HG02759 (cell line): ENCODE measurements around the gene KCP.
"Not testable (repeated sequence)": the region's sequence is repeated elsewhere in the genome, so short reads cannot be mapped to it uniquely, and the experiment has no call there.

ENCODE experiments used
- ATAC-seq: cut with Tn5 transposase; IDR thresholded peaks from one replicate; pipeline ENCODE4 v1.9.1; 2021; ENCODE audit warnings: mild to moderate bottlenecking, moderate library complexity; ENCODE audit not compliant: unreplicated experiment

Gene KCP

DNA sequence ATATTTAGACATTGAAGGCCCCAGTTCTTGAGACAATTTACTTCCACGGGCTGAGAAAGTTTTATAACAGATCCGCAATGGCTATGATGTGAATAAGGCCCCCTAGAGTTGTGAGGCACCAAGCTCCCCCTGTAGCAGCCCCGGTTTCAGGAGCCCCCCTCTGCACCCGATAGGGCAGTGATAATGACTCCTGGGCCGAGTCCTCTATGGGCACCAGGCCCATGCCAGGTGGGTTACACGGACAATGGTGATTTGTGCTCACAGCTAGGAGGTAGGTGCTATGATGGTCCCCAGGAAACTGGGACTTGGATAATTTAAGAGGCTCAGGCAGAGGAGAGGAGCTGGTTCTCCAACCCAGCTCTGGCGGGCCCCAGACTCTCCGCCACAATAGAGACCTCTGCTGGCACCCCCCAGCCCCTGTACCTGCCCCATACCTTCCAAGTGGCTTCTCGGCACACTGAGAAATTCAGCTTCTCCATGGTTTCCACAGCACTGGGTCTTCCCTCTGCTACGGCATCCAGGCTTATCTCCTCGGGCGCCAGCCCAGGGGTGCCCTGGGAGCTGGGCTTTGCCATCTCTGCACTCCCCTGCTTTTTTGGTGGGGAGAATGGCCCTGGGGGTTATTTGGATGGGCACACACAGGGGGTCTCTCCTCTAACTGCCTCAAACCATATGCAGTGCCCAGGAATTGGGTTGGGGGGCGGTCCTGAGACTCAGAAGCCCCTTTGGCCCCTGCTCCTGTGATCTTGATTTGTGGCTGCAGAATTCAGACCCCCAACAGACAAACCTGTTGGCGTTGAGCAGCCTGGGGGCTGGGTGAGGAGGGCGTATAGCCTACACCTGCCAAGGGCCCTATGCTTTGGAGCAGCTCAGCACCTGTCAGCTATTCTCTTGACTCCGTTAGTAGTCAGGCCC is 12.2 kb upstream of the KCP start:
- no peak for ATAC-seq

DNA sequence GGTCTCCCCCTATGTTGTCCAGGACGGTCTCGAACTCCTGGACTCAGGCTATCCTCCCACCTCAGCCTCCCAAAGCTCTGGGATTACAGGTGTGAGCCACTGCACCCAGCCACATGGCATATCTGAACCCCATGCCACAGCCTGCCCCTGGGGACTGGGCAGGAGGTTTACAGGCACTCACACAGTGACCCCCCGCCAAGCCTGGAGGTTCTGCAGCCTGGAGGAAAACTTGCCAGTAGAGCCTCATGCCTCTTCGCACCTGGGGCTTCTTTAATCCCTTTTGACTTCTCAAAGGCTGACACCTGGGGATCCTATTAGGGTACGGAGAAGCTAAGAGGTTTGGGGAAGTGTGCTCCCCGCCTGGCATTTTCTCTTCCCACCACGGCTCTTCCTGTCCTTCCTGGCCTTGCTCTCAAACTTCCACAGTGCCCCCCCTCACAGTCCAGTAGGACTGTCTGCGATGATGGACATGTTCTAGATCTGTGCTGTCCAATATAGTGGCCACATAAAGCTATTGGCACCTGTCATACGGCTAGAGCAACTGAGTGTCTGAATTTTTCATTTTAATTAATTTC is 11.4 kb upstream of the KCP start:
- no peak for ATAC-seq

DNA sequence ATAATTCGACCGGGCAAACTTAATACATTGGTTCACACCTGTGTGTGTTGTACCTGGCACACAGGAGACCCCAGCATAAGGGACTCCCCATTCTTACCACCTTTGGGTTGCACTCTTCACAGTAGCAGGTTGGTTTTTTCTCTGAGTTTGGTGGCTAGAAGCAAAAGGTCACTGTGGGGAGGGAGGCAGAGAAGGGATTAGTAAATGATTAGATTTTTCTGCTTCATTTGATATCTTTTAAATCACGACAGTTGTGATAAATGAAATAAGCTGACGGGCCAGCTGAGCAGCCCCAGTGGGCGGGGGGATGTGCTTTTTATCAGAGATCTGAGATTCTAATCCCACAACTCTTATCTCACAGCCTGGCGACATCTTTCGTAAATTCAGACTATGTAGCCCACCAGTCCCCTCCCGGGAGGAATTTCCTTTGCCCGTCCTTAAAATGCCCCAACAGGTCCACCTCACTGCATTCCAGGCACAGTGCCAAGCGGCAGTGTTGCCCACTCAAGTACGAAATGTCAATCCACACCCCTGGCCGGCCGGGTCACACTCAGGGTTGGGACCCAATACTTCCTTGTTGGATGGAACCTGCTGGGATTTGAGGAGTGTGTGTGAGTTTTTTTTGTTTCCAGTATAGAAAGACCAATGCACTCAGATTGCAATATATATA is 10.5 kb upstream of the KCP start:
- ATAC-seq = no peak

DNA sequence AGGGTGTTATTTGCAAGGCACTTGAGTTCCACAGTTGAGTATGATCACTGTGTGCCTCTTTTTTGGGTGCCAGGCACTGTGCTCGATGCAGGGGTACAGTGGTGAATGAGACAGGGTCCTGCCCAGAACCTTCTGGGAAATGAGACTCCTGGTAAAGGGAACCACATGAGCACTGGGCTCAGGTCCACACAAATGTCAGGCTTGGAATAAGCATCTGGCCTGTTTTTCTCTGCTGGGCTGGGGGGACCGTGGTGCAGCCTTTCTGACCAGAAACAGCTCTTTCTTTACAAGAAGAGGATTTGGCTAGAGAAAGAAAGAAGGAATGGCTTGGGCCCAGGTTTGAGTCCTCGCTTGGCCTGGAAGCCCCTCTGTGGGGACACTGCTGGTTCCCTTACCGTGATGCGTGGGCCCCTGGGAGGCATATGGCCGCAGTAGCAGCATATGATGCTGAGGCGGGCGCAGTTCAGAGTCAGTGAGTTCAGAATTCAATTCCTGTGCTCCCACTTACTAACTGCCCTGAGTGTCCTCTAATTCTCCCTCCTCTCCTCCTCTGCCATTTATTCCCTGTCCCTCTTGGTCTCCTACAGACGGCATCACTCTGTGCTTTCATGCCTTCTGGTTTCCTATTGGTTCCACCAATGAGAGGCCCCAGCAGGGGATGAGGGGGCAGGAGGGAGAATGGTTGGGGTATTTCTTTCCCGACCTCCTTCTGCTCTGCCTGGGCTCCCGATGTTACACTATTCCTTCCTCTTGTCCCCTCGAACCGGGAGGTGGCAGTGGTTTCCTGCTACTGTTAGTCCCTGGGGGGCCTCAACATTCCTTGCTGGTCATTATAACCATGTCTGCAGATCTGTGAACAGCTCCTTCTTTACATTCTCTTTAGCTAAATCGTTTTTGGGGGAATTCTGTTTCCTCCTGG is 9.6 kb upstream of the KCP start:
- ATAC-seq = no peak

DNA sequence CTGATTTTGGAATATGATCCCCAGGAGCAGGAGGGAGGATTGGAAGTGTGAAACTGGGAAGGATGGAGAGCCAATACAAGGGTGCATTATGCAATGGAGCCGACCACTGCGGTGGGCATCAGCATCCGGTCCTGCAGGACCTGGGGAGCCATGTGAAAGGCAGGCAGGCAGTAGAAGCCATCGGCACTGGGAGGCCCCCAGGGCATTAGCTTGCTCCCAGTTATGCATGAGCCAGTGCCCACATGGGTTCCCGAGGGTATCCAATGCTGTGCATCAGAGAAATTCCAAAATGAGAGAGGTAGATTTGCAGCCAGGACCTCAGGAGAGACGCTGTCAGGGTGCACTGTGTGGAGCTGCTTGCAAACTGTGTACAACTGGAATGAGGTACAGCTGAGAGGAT is 8.7 kb upstream of the KCP start:
- ATAC-seq = no peak

DNA sequence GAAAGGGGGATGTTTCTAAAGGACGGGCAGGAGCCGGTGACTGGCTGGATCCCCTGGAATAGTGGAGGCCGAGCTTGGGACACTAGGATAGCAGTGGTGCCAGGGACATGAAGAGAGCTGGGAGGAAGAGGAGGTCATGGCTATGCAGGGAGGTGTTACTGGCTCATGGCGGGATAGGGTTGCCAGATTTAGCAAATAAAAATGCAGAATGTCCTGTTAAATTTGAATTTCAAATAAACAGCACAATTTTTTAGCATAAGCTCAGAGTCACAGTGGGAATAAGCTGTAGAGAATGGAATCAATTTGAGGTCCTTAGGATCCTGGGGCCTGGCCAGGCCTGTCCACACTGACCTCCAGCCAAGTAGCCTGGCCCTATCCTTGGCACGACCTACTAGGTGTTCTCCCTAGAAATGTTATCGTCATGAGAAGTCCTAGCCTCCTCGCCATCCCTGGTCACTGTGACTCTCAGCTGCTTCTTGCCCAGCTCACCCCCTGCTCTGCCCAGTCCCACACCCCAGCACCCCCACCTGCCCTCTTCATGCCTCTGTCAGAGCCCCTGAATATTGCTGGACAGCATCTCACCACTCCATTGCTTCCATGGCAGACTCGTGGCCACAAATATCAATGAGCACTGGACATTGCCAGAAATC is 7.6 kb upstream of the KCP start:
- no peak for ATAC-seq

DNA sequence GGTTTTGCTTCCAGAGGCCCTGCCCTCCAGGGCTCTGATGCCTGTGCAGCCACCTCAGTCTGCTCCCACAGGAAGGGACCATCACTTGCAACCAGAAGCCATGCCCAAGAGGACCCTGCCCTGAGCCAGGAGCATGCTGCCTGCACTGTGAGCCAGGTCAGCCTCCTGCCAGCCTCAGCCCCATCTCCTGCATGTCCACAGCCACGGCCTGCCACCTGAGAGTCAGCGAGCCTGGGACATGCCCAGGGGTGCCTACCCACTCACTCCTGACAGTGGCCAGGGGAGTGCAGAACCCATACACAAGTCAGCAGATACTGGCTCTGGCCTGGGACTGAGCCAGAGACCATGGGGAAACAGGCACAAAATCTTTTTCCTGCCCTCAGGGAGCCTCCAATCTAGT is 6.6 kb upstream of the KCP start:
- no peak for ATAC-seq

DNA sequence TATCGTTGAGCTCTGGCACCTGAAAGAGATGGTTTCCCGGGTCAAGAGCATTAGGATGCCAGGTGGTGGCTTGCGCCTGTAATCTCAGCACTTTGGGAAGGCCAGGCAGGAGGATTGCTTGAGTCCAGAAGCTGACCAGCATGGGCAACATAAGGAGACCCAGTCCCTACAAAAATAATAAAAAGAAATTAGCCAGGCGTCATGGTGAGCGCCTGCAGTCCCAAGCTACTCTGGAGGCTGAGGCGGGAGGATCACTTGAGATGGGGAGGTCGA is 6.1 kb upstream of the KCP start:
- no peak for ATAC-seq

DNA sequence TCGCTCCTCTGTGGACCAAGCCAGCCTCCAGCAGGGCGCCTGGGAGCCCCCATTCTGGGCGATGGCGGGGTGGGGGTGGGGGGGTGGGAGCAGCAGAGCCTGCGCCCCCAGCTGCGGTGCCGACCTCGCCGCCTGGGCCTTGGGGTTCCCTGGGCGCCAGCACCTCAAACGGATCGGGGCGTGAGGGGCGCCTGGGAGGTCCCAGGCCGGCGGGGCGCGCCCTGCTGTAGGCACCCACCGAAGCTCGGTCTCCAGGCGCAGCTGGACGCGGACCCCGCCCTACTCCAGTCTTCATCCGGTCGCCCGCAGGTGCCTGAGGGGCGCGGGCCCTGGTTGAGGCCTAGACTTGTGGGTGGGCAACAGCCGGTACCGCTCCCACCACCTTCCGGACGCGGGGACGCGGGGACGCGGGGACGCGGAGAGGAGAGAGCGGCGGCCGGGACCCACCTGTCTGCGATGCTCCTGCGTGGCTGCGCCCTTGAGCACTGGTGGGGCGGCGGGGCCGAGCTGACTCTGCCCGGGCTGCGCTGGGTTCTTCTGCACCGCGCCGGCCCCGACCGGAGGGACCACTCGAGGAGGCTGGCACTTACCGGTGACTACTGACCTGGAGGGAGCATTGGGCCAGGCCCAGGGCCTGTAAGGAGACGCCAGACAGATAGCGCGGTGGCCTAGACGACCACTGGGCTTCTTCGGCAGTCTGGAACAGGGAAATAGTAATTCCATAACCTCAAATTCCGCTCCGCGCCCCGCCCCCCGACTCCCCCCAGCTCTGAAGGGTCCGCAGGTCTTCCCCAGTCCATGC is 5.5 kb upstream of the KCP start:
- no peak for ATAC-seq

DNA sequence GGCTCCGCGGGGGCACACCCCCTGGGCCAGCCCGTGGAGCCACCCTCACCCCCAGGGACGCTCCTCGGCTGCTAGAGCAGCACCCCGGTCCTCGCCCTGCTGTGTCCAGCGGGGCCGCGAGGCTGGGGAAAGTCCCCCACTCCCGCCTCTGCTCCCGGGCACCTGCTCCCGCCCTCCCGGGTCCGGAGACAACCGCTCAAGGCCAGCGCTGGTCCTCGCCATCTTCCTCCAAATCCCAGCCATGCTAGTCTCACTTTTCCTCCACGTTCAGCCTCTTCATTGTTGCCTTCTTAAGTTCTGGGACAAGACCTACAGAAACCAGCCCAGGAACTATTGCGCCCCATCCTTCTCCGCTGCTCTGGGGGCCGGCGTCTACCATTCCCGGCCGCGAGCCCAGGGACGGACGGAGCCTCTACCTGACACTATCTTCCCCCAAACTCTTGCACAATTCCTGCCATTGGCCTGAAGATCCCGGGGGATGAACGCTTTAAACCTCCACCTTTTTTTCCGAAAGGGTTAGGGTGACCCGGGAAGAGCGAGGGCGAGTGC is 4.8 kb upstream of the KCP start:
- peak; percentile 22 for ATAC-seq

DNA sequence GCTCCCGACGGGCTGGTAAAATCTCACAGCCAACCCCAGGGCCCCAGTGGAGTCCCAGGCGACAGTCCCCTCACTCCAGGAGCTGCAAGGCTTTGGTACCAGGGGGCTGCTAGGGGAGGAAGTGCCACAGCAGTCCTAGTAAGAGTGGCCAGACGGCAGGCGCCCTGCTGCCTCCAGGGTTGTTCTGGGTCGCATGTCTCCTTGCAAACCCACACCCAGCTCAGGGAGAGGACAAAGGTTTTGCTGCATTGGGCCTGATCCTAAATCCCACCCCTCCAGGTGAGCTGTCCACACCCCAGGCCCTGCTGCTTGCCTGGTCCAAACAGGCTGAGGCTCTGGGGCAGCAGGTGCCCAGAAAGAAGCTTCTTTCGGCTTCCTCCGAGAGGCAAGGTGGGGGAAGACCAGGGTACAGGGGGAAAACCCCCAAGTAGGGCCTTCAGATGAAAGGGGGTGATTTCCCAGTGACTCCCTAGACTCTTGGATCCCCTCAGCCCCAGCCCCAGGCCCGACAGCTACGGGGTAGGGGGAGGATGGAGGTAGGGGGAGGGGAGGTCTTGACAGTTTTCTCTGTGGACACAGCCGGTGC is 4.2 kb upstream of the KCP start:
- peak; percentile 60 for ATAC-seq

DNA sequence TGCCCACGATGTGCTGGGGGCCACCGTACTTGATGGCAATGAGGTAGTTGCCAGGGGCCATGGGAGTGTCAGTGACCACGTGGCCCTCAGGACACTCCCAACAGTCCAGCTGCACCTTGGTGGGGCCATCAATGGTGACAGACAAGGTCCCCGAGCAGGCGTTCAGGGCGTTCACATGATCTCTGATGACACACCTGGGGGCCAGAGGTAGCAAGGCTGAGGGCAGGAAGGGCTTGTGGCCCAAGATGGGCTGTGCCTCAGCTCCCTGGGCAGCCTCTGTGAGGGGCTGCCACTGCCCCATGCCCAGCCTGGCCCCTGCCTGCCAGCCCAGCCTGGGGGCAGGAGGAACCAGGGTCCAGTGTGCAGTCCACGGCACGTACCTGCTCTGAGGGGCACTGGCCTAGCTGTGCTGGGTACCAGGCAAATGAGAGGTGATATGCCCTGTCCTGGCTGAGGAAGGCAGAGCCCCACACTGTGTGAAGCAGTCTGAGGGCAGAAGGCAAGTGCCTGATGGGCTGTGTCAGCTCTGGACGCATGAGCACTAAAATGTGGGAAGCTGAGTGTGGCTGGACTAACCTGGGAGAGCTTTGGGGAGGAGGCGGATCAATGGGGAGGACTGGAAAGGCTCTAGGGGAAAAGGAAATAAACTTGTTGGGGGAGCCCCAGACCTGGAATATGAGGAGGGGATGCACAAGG is 3.5 kb upstream of the KCP start:
- no peak for ATAC-seq

DNA sequence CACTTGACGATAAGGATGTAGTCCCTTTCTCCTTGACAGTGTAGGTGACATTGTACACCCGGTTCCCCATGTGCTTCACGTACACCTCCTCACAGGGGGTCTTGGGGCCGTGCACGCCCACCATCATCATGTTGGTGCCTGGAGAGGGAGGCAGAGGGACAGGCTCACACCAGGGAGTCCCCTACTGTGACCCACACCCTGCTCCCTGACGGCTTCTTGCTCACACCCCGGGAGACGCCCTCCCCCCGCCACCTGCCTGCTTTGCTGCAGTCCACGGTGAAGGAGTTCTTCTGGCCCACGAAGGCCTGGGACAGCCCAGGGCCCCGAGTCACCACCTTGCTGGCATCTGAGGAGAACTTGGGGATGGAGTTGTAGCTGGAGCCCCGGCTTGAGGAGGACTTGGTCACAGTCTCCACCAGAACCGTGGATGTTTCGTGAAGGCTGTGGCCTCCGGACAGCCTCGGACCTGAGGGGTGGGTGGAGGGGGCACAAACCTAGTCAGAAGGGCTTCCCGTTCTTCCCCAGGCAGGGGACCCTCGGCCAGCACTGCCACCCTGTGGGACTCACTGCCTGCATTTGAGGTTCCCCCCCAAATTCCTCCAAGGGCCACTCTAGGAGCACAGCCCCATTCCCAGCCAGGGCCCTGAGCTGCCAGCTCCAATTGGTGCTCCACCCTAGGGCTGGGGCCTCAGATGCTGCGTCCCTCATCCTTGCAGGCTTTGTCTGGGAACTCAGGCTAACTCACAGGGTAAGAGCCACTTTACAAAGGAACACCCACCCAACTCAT is 2.4 kb upstream of the KCP start:
- not testable (repeated sequence) for ATAC-seq

DNA sequence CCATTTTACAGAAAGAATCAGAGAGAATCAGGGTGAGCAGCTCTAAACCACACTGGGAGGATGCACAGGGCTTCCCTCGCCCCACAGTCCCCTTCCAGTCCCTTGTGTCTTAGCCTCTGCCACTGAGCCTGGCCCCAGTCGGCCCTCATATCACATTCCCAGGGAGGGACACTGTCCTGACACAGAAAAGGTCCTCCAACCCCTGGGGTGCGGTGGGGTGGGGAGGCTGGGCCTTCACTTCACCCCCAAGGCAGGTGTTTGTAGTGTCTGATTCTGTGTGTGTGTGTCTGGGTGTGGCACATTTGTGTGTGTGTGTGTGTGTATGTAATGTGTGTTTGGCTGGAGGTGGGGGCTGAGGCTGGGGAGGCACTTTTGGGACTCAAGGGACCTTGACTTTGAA is 1.8 kb upstream of the KCP start:
- ATAC-seq = no peak

DNA sequence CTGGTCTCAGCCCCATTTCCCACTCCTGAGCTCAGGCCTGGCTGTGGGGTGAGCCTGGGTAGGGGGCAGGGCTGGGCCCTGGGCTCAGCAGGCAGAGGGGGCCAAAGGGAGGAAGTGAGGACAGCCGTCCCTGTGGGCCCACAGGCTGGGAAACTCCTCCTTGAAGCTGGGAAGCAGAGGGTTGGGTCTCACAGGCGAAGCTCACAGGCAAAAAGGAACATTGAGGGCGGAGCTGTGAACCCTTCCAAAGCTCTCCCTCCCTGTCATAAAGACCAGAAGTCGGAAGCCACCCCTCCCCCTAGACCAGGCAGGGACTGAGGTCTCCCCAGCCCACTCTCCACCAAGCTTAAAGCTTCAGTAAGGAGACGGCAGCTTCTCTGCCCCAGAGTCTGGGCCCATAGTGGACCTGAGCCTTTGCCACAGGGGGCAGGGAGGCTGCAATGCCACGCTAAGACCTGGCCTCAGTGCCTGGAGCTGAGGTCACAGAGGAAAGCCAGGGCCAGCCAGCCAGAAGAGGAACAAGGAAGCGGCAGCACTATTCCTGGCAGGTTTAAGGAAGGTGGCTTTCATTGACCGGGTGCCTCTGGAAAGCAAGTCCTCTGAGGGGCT is 1.0 kb upstream of the KCP start:
- ATAC-seq = no peak

DNA sequence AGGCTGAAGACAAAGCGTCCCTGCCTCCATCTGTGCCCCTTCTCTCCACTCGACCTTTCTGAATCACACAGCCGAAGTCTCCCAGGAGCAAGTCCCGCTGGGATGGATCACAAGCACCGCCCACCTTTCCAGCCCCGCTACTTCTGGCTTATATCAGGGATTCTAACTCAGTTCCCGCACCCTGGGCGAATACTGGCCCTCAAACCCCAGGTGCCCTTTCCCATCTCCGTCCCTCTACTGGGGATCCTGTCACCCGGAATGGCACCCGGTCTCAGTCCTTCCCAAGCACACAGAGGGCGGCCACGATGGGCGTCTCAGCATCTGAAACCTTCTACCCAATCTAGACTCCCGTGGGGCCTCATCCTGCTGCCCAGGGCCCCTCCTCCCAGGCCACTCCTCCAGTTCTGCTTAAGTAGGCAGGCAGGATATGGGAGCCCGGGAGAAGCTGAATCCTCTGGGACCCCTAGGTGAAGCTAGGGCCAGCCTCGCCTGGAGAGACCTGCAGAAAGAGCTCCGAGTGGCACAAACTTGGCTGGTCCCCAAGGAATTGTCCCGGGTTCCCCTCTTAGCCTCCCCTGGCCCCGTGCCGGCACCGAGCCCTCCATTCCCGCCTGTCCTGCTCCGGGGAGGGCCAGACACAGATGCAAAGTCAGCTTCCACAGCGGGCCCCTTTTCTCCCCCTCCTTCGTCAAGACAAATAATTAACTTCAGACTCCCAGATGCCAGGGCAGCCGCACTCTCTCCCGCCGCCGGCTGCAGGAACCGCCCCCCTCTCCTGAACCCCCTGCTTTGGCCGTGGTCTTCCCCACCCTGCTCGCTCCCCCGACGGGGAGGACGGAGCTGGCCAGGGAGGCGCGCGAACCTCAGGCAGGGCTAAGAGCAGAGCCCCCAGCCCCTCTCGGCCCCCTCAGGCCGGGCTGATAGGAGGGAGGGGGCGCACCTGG is 612 bp downstream of the KCP start:
- no peak for ATAC-seq
